Erythroblast (primary cell): Measurements from ENCODE around the gene NKX1-2.

Source experiments
- DNase-seq, 2 experiments: peaks; one replicate each; lab custom pipeline; 2025; lab: John Stamatoyannopoulos, UW
- GATA1 ChIP-seq: IDR thresholded peaks from 2 replicates; pipeline ENCODE4 v1.6.1; 2011; ENCODE audit warnings: low read depth, mild to moderate bottlenecking, control low read depth, low read length, moderate library complexity
- POLR2A ChIP-seq: IDR thresholded peaks from 2 replicates; pipeline ENCODE4 v1.6.1; 2011; ENCODE audit warnings: mild to moderate bottlenecking, low read length

NKX1-2 gene

DNA sequence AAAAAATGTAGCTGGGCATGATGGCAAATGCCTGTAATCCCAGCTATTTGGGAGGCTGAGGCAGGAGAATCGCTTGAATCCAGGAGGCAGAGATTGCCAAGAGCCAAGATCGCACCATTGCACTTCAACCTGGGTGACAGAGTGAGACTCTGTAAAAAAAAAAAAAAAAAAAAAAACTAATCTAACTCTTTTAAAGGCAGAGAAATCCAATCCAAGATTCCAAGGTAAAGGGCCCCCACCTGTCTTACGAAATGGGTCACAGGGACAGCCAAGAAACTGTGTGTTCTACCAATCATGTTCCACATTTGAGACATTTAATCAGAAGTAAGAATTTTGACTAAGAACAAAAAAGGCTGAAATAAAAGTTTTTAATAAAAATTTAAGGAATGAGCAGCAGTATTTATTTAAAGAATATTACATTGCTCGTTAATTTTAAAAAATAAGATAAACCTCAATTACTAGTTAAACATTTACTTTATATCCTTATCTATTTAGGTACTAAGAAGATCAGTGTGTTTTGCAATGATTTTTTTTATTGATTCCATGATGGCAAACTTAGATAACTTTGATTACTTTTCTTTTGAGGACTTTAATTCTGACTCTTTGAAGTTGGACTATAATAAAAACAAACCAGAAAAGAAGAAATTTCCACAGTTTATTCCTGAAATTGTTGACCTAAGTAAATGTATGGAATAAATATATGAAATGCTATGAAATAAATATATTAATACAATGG, 24.4 kb downstream of the NKX1-2 start:
- no peak for TF ChIP-seq POLR2A
- TF ChIP-seq GATA1: no peak
- DNase-seq: no peak

GRCh38 chr10:124423813-124424212, 26.0 kb downstream of the NKX1-2 start:
- TF ChIP-seq POLR2A: no peak
- no peak for TF ChIP-seq GATA1
- DNase-seq: peak; percentile 86 to 90

DNA sequence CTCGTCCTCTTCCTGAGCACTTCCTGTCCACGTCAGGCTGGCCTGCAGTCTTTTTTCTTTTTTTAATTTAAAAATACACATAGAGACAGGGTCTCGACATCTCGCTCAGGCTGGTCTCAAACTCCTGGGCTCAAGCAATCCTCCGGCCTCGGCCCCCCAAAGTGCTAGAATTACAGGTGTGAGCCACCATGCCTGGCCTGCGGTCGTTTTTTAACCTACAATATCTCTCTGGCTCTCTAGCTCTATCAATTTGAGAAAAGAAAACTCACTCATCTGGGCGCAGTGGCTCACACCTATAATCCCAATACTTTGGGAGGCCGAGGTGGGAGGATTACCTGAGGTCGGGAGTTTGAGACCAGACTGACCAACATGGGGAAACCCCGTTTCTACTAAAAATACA, 27.1 kb downstream of the NKX1-2 start:
- no peak for TF ChIP-seq GATA1
- TF ChIP-seq POLR2A: no peak

GRCh38 chr10:124420254-124420653, 29.6 kb downstream of the NKX1-2 start:
- DNase-seq: peak; percentile 92 to 96
- TF ChIP-seq POLR2A: no peak
- no peak for TF ChIP-seq GATA1

More for the DNA sequence above, 27.1 kb downstream of the NKX1-2 start:
- no peak for DNase-seq

DNA sequence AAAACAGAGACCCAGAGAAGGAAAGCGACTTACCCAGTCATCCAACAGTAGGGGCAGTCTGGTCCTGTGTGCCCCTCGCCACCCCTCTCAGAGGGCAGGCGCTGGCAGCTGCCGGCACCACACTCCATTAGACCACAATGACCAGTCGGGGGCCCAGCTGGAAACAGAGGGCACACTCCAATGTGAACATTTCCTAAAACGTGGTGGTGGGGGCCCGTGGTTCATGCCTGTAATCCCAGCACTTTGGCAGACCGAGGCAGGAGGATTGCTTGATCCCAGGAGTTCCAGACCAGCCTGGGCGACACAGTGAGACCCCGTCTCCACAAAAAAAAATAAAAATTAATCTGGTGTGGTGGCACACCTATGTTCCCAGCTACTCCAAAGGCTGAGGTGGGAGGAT, 30.2 kb downstream of the NKX1-2 start:
- TF ChIP-seq POLR2A (no peak), GATA1 (no peak)
- DNase-seq: no peak

DNA sequence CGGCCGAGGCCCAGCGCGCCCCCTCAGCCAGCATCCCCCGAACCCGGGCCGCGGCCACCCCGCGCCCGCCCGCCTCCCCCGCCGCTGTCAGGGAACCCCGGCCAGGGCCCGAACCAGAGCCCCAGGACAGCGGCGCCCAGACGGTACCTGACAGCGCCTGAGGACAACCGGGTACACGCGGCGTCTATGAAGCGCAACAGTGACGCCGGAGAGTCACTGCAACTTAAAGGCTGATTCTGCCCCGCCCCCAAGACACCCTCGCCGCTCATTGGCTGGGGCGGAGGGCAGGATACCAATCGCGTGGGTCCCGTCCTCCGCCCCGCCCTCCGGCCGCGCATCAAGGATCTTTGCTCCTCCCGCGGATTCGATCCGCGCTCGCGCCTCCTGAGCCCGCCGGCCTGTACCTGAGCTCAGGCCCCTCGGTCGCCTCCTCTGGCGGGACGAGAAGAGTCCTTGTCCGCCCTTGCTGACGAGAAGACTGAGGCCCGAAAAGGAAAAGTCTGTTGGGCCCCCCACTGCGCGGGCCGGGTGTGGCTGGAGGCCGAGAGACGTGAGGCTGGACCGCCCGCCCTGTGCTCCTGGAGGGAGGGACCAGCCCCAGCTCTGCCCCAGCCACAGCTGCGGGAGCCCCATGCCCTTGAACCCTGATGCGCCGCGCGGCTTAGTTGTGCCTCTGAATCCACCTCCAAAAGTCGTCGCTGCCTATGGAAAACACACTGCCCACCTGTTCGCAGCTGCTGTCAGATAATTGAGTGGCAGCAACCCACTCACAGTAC, 30.9 kb downstream of the NKX1-2 start, which contains the start of gene OAT:
TSS of gene OAT (minus strand) at position 198 of the 776 bp plus-strand sequence. CDS start 6,752 bp downstream, outside the sequence.
- TF ChIP-seq POLR2A (peak; percentile 98), GATA1 (no peak)
- DNase-seq: peak; percentile 98 to 99

DNA sequence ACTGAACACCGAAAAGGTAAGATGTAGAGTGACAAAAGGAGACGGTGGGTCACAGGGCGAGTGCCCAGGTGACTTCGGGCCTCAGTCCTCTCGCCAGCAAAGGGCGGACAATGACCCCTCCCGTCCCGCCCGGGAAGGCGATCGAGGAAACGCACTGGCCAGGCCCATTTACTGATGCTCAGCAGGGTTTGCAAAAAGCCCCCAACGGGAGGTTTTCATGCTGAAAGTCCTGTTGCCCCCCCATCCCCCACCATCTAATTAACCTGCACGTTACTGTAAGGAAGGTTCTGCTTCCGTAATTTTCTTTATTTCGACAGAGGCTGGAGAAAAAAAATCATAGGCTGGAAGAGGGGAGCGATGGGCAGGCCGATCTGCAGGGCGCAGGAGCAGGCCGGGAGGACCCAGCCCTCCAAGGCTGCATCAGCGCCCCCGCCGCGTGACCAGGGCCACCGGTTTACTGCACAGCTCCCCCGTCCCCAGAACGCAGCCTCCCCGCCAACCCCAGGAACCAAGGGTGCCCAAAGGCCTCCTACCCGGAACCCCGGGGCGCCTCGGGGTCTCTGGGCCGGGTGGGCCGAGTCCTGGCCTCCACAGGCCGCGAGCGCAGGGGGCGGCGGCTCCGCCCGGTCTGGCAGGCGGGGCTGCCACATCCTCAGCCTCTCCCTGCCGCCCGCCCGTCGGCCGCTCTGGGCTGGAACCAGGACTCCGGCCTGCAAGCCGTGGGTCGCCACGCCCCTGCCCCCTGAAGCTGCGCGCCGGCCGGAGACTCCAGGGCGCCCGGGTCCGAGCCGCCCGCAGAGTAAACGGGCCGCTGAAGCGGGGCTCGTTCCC, 31.7 kb downstream of the NKX1-2 start:
- TF ChIP-seq GATA1: no peak
- DNase-seq: peak; percentile 80 to 84

DNA sequence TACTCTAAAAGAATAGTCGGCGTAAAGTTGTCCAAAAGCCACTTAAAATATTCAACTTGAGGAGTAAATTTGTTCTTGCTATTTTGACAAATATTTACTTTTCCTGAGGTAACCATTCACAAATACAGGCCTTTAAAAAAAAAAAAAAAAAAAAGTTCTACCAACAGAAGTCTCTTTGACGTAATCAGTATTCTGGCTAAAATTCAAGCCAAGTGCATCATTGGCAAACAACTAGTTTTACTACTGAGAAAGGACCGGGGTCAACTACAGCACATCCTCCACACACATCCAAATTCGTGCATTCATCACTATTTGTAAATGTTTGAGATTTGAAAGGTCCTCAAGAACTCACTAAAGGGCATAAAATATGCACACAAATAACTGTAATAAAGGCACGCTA, 33.1 kb downstream of the NKX1-2 start:
- no peak for TF ChIP-seq GATA1
- no peak for TF ChIP-seq POLR2A
- DNase-seq: peak; percentile 23 to 45

DNA sequence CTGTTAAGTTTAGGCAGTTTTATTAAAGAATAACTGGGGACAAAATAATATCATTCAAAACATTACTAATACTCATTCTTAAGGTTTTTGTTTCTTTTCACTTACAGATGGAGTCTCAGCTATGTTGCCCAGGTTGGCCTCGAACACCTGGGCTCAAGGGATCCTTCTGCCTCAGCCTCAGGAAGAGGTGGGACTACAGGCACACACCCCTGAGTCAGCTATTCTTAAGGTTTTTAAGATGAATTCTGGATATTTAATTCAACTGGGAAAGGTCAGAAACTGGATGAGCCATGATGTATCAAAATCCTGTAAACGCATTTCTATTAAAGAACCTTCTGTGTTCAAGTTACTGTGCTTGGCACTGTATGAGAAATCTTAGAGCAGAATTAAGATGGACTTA, 34.6 kb downstream of the NKX1-2 start:
- TF ChIP-seq POLR2A (no peak), GATA1 (no peak)

GRCh38 chr10:124414076-124414475, 35.8 kb downstream of the NKX1-2 start:
- TF ChIP-seq GATA1: no peak
- peak in 1 of 2 experiments; percentile 38 for DNase-seq

More for the DNA sequence above, 34.6 kb downstream of the NKX1-2 start:
- DNase-seq: peak in 1 of 2 experiments; percentile 36

GRCh38 chr10:124409696-124410095, 40.1 kb downstream of the NKX1-2 start:
- no peak for DNase-seq
- TF ChIP-seq POLR2A (no peak), GATA1 (no peak)

DNA sequence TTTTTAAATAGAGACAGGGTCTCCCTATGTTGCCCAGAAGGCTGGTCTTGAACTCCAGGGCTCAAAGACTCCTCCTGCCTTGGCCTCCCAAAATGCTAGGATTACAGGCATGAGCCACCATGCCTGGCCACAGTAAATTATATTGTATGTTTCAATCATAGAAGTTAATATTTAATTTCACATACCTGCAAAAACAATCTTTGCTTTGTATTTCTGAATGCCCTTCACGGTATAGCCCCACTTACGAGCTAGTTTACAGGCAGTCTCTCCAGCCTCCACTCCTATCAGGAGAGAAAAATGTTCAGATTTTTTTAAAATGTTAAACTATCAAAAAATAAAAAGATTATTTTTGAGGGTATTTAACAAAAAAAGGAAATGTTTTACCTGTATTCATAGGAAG, 41.5 kb downstream of the NKX1-2 start:
- no peak for DNase-seq
- TF ChIP-seq GATA1 (no peak), POLR2A (no peak)

GRCh38 chr10:124407456-124407855, 42.4 kb downstream of the NKX1-2 start:
- TF ChIP-seq GATA1 (no peak), POLR2A (no peak)
- no peak for DNase-seq

- TF ChIP-seq POLR2A: no peak
- no peak for TF ChIP-seq GATA1
- DNase-seq: peak; percentile 88
These were observed 46.3 kb downstream of the NKX1-2 start for GRCh38 chr10:124403548-124403947.

GRCh38 chr10:124402273-124402672, 47.6 kb downstream of the NKX1-2 start:
- no peak for DNase-seq
- no peak for TF ChIP-seq POLR2A
- TF ChIP-seq GATA1: no peak
